ENCODE results near the gene CLNK.
A peak's percentile ranks its signal among the peaks of the same experiment; 100 is the strongest.

CLNK gene

DNA sequence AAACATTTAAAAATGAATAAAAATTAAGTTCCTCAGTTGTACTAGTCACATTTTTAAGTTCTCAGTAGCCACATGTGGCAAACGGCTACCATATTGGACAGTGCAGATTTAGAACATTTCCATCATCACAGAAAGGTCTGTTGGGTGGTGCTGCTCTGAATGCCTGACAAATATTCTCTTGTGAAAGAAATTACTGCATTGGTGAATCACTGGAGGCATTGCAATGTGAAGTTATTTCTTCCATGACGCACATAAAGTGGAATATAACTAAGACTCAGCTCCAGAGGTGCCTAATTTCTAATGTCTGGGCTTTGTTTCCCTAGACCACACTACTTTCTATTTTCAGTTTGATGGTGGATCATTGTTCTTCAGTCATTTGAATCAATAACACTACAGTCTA is 44.9 kb downstream of the CLNK start:
- DNase-seq (ENCODE audit: low read depth in 2 of 2): peak in 1 of 2 donors; percentile 60

DNA sequence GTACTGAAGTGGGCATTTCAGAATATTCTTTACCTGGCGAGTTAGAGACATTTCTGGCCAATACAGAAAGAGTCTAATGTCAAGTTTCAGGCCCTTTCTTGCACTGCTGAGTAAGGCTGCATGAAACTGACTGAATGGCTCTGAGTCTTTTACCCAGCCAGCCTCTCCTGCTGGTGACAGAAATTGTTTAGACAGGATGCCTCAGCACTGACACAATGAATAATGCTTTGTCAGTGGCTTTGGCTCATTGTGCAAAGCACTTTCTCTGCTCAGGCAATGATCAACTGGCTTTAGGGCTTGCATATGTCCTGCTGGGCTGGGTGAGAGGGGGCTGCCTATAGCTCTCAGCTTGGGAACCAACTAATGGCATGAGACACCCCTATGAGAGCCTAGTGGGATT is 45.5 kb downstream of the CLNK start:
- TF ChIP-seq, protein P1, sequence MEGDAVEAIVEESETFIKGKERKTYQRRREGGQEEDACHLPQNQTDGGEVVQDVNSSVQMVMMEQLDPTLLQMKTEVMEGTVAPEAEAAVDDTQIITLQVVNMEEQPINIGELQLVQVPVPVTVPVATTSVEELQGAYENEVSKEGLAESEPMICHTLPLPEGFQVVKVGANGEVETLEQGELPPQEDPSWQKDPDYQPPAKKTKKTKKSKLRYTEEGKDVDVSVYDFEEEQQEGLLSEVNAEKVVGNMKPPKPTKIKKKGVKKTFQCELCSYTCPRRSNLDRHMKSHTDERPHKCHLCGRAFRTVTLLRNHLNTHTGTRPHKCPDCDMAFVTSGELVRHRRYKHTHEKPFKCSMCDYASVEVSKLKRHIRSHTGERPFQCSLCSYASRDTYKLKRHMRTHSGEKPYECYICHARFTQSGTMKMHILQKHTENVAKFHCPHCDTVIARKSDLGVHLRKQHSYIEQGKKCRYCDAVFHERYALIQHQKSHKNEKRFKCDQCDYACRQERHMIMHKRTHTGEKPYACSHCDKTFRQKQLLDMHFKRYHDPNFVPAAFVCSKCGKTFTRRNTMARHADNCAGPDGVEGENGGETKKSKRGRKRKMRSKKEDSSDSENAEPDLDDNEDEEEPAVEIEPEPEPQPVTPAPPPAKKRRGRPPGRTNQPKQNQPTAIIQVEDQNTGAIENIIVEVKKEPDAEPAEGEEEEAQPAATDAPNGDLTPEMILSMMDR (IDR thresholded peaks at IDR 0.05; ENCODE audit: low read depth, low read length): no peak
- H3K4me3 ChIP-seq (replicated peaks in 1 of 2; ENCODE audit: low read depth in 2 of 2, low read length in 2 of 2): no peak overlapping the region
- DNase-seq (ENCODE audit: low read depth in 2 of 2): peak in 1 of 2 donors; percentile 49

More for the DNA sequence above, 44.9 kb downstream of the CLNK start:
- TF ChIP-seq, protein P1 (IDR thresholded peaks at IDR 0.05; ENCODE audit: low read depth, low read length): no peak
- H3K4me3 ChIP-seq (replicated peaks in 1 of 2; ENCODE audit: low read depth in 2 of 2, low read length in 2 of 2): no peak overlapping the region

DNA sequence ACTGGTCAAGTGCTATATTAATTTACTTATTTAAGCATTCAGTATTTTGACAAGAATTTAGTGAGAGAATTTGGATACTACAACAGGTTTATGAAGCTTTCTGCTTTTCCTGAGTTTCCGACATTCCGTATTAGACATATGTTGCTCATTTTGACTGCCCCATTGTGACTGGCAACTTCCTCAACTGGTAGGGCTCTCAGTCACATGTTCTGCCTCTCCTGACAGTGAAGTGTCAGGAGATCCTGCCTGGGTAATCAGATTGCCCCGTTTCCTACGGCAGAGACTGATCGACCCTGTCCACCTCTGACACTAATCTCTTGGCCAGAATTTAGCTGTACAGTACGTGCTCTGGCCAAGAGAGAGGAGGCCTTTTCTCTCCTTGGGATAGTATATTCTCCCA is 49.5 kb downstream of the CLNK start:
- H3K4me3 ChIP-seq (replicated peaks in 1 of 2; ENCODE audit: low read depth in 2 of 2, low read length in 2 of 2): no peak overlapping the region
- DNase-seq (ENCODE audit: low read depth in 2 of 2): no peak
- TF ChIP-seq, protein P1 (IDR thresholded peaks at IDR 0.05; ENCODE audit: low read depth, low read length): no peak

DNA sequence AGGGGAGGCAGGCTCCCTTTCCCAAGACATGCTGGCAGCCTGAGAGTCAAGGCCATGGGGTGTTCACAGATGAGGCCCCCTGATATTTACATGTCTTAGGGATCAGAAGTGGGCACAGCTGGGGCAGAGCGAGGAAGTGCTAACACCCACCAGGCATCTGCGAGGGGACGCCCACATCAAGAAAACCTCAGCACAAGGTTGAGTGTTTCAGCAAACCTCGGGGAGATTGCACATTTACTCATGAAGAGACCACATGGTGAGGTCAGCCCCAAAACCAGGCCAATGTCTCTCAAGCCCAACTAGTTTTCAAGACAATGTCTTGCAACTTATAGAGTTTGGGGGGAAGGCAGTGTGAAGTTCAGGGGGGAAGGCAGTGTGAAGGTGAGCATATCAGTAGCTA is 55.2 kb downstream of the CLNK start:
- H3K4me3 ChIP-seq (replicated peaks in 1 of 2; ENCODE audit: low read depth in 2 of 2, low read length in 2 of 2): no peak overlapping the region
- TF ChIP-seq, protein P1 (IDR thresholded peaks at IDR 0.05; ENCODE audit: low read depth, low read length): no peak
- DNase-seq (ENCODE audit: low read depth in 2 of 2): no peak

DNA sequence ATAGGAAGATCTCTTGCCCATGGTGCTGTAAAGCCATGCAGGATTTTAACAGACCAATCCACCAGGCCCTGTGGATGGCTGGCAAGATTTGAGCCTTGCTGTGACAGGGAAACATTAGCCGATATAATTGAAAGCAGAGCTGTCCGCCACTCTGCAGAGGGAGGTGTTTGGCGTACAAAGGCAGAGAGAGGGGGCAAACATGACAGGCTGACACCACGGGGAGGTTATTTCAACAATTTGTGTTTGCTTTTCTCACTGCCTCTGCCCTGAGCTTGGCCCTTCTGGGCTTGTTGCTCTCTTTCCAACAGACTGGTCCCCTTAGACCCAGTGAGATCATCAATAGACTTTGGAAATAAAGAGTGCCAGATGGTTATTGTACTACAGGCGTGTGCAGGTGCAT is 59.4 kb downstream of the CLNK start:
- H3K4me3 ChIP-seq (replicated peaks in 1 of 2; ENCODE audit: low read depth in 2 of 2, low read length in 2 of 2): no peak overlapping the region
- TF ChIP-seq, protein P1 (IDR thresholded peaks at IDR 0.05; ENCODE audit: low read depth, low read length): no peak
- DNase-seq (ENCODE audit: low read depth in 2 of 2): no peak

DNA sequence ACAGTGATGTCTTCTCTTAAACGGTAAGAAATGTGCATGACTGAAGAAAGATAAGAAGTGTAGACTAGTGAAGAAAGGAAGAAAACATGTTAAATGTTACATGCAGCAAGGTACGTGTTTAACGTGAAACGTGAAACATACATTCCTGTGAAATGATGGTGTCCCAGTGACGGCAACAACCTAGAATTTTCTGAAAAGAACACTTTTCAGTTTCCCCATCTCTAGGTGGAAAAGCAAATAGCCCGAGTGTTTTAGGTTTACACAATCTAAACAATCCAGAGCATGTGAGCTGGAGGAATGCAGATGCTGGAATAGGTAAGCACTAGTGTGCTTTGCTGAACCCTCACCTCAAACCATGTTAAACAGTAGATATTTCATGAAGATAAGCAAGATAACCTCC is 60.7 kb downstream of the CLNK start:
- DNase-seq (ENCODE audit: low read depth in 2 of 2): no peak
- TF ChIP-seq, protein P1 (IDR thresholded peaks at IDR 0.05; ENCODE audit: low read depth, low read length): no peak
- H3K4me3 ChIP-seq (replicated peaks in 1 of 2; ENCODE audit: low read depth in 2 of 2, low read length in 2 of 2): no peak overlapping the region

DNA sequence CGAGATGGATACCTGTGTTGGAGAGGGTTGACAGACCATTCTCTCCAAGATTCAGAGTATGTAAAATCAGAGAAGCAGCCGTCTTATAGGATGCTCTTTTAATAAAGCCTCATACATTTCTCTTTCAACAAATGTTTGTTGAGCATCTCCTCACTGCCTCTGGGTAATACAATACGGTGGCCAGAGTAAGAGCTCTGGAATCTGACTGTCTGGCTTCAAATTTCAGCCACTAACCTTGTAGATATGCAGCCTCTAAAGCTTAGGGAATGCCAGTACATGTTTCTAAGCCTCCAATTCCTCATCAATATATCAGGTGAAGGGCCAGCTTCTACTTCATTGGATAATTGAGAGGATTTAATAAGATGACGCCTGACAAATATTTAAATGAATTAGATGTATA is 61.3 kb downstream of the CLNK start:
- TF ChIP-seq, protein P1 (IDR thresholded peaks at IDR 0.05; ENCODE audit: low read depth, low read length): no peak
- DNase-seq (ENCODE audit: low read depth in 2 of 2): no peak
- H3K4me3 ChIP-seq (replicated peaks in 1 of 2; ENCODE audit: low read depth in 2 of 2, low read length in 2 of 2): no peak overlapping the region
